SKM-1 (cell line): Measurements from ENCODE around the gene SEPHS2.
A peak's percentile ranks its signal among the peaks of the same experiment; 100 is the strongest.
"Not testable (repeated sequence)": the region's sequence is repeated elsewhere in the genome, so short reads cannot be mapped to it uniquely, and the experiment has no call there.

Experiments used
- DNase-seq: peaks from one replicate; lab custom pipeline; 2025; ENCODE audit not compliant: unreplicated experiment; lab: John Stamatoyannopoulos, UW

SEPHS2 gene

DNA sequence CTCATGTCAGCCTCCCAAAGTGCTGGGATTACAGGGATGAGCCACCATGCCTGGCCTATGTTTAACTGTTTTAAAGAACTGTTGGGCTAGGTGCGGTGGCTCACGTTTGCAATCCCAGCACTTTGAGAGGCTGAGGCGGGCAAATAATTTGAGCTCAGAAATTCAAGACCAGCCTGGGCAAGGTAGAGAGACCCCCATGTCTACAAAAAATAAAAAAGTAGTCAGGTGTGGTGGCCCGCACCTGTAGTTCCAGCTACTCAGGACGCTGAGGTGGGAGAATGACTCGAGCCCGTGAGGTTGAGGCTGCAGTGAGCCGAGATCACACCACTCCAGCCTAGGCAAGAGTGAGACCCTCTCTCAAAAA lies 24.9 kb upstream of the SEPHS2 start:
- DNase-seq, result no peak

DNA sequence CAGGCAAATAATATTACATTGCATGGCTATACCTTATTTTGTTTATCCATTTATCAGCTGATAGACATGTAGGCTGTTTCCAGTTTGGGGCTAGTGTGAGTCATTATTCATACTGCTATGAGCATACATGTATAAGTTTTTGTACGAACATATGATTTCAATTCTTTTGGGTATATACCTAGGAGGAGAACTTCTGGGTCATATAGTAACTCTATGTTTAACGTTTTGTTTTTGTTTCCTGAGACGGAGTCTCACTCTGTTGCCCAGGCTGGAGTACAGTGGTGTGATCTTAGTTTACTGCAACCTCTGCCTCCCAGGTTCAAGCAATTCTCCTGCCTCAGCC lies 24.5 kb upstream of the SEPHS2 start:
- no peak for DNase-seq

DNA sequence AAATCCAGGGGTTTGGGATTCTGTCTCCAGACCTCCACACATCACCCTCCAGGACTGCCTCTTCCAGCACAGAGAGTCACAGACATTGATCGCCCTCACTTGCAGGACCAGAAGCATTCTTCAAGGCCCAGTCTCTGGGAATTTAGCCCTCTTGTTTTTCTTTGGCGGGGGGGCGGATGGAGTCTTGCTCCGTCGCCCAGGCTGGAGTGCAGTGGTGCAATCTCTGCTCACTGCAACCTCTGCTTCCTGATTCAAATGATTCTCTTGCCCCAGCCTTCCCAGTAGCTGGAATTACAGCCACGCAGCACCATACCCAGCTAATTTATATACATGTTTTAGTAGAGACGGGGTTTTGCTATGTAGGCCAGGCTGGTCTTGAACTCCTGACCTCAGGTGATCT lies 18.4 kb upstream of the SEPHS2 start:
- no peak for DNase-seq

DNA sequence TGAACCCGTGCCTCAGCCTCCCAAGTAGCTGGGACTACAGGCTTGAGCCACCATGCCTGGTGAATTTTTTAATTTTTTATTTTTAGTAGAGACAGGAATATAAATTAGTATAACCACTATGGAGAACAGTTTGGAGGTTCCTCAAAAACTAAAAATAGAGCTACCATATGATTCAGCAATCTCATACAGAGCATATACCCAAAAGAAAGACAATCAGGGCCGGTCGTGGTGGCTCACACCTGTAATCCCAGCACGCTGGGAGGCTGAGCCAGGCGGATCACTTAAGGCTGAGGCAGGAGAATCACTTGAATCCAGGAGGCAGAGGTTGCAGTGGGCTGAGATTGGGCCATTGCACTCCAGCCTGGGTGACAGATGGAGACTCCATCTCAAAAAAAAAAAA lies 15.8 kb upstream of the SEPHS2 start:
- not testable (repeated sequence) for DNase-seq

DNA sequence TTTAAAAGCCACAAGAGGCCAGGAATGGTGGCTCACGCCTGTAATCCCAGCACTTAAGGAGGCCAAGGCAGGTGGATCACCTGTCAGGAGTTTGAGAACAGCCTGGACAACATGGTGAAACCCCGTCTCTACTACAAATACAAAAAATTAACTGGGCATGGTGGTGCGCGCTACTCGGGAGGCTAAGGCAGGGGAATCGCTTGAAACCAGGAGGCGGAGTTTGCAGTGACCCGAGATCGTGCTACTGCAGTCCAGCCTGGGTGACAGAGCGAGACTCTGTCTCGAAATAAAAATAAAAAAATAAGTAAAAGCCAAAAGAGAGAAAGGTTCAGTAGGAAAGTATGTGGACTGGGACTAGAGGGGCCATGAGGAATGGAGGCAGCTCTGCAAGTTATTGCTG lies 13.8 kb upstream of the SEPHS2 start:
- DNase-seq, result no peak

DNA sequence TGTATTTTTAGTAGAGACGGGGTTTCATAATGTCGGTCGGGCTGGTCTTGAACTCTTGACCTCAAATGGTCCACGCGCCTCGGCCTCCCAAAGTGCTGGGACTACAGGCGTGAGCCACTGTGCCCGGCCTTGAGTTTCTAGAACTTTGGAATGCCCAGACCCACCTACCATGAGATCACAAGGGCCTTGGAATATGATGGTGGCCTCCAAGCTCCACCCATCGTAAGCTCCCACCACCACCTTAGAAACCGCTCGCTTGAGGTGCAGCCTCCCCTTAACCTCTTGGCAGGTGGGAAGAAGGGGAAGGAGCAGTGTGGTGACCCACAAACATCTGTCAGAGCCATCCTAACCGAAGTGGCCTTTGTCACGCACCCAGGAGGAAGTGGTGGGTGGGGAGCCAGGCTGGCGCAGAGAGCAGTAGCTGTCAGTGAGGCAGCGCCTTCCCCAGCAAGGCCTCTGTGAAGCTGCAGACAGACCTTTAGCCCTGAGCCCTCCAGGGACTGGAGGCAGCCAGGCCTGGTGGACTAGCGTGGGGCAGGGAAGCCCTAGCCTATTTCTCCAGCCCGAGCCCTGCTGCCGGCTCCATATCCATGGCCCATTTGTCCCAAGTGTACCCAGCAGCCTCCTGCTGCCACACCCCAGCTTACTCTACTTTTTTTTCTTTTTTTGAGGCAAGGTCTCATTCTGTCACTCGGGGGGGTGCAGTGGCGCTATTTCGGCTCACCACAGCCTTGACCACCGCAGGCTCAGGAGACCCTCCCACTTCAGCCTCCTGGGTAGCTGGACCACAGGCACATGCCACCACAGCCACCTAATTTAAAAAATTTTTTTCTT lies 13.1 kb upstream of the SEPHS2 start:
- peak; percentile 97 for DNase-seq

DNA sequence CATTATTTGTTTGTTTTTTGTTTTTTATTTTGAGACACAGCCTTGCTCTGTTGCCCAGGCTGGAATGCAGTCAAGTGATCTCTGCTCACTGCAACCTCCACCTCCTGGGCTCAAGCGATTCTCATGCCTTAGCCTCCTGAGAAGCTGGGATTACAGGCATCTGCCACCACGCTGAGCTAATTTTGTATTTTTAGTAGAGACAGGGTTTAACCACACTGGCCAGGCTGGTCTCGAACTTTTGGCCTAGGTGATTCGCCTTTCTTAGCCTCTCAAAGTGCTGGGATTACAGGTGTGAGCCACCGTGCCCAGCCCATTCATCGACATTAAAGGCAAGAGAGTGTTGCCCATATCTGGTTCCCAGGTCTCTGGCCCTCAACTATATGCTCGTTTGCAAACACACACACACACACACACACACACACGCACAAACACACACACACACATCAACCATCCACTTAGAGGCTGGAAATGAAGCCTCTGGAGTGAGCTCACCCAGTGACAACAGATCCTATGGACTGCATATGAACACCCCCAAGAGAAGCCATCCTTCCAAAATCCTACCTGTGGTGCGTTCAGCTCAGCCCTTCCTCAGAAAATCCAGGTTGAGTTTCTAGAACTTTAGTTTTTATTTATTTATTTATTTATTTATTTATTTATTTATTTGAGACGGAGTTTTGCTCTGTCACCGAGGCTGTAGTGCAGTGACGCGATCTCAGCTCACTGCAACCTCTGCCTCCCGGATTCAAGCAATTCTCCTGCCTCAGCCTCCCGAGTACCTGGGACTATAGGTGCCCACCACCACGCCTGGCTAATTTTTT lies 12.3 kb upstream of the SEPHS2 start:
- no peak for DNase-seq

DNA sequence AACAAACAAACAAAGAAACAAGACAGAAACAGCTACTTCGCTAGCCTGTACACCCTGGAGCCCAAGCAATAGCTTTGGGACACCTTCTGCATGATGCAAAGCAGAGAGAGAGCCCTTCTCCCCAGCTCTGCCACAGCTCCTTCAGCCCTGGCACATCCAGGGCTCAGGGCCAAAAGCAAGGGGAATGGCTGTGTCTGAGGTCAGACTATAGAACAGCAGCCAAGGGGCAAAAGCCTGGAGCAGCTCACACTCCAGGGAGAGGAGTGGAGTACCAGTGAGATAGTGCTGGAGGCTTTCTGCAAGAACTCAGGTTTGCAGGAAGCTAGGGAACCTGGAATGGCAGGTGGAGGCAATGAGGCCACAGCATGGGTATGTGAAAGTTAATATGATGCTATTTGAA lies 11.6 kb upstream of the SEPHS2 start:
- DNase-seq, result no peak

DNA sequence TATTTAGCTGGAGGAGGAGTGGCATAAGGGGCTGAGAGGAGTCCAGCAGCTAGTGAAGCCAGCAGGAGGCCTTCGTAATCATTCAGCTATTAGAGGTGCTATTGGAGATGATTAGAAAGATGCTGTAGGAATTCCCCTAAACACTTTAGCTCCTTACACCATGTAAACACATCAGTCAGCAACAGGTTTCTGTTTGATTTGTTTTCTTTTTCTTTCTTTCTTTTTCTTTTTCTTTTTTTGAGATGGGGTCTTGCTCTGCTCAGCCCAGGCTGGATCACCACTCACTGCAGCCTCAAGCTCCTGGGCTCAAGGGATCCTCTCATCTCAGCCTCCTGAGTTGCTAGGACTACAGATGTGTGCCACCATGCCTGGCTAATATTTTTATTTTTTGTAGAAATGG lies 10.6 kb upstream of the SEPHS2 start:
- no peak for DNase-seq

DNA sequence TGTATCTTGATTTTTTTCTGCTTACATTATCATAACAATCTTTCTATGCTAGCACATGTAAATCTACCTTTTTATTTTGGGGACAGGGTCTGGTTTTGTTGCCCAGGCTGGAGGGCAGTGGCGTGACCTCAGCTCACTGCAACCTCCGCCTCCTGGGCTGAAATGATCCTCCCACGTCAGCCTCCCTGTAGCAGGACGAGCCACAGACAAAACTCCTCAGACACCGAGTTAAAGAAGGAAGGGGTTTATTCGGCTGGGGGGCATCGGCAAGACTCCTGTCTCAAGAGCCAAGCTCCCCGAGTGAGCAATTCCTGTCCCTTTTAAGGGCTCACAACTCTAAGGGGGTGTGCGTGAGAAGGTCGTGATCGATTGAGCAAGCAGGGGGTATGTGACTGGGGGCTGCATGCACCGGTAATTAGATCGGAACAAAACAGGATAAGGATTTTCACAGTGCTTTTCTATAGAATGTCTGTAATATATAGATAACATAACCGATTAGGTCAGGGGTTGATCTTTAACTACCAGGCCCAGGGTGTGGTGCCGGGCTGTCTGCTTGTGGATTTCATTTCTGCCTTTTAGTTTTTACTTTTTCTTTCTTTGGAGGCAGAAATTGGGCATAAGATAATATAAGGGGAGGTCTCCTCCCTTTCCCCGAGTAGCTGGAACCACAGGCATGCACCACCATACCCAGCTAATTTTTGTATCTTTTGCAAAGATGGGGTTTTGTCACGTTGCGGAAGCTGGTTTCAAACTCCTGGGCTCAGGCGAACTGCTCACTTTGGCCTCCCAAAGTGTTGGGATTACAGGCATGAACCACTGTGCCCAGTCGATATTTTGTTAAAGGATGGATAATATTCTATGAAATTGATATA lies 7.3 kb upstream of the SEPHS2 start:
- not testable (repeated sequence) for DNase-seq

DNA sequence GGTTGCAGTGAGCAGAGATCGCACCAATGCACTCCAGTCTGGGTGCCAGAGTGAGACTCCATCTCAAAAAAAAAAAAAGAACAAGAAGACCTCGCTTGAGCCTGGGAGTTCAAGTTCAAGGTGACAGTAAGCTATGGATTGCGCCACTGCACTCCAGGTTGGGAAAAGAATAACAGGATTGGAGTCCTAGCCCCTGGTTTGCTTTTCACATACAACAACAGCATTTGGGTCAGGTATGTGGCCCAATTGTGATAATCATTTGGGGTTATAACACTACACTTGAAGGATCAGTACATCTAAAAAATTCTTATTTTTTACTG lies 3.4 kb upstream of the SEPHS2 start:
- no peak for DNase-seq

DNA sequence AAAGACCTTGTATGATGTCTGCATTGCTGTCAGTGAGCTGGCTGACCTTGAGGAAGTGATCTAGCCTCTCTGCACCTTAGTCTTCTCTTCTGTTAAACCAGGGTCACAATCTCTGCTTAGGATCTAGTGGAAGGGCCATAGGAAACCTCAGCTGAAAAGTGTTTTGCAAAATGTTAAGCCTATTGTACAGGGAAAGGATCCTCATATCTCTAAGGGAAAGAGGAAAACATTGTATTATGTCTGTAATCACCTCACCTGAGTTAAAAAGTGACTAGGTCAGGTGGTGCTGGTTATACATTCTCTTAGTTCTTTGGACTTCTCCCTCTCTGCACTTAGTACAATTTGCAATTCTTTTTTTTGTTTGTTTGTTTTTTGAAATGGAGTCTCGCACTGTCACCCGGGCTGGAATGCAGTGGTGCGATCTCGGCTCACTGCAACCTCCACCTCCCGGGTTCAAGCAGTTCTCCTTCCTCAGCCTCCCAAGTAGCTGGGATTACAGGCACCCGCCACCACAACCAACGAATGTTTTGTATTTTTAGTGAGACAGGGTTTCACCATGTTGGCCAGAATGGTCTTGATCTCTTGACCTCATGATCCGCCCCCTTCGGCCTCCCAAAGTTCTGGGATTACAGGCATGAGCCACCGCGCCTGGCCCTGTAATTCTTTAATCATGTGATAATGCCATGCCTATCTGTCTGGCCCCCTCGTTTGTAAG lies 2.0 kb upstream of the SEPHS2 start:
- no peak for DNase-seq

DNA sequence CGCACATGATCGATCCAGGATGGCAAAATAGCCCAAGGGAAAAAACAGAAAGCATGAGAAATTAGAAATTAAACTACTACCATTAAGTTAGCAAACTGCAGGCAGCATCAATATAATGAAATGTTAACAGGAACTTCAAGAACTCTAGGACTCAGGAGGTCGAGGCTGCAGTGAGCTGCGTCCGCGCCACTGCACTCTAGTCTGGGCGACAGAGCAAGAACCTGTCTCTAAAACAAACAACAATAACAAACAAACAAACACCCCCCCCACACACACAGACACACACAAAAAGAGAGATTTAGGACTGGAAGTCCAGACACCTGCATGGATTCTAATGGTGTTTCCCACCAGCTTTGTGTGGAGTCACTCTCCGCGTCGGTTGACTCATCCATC lies 525 bp upstream of the SEPHS2 start:
- DNase-seq, result no peak

DNA sequence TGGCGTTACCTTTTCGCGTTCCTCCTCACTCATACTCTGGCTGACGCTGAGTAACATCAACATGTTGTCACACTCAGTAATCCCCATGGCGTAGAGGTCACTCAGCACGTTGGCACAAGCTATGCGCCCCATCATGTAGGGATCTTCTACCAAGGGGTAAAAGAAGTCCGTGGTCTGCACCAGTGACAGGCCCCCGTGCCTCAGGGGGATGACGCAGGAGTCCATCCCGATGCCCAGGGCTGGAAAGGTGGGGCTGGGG lies 596 bp downstream of the SEPHS2 start:
- no peak for DNase-seq

DNA sequence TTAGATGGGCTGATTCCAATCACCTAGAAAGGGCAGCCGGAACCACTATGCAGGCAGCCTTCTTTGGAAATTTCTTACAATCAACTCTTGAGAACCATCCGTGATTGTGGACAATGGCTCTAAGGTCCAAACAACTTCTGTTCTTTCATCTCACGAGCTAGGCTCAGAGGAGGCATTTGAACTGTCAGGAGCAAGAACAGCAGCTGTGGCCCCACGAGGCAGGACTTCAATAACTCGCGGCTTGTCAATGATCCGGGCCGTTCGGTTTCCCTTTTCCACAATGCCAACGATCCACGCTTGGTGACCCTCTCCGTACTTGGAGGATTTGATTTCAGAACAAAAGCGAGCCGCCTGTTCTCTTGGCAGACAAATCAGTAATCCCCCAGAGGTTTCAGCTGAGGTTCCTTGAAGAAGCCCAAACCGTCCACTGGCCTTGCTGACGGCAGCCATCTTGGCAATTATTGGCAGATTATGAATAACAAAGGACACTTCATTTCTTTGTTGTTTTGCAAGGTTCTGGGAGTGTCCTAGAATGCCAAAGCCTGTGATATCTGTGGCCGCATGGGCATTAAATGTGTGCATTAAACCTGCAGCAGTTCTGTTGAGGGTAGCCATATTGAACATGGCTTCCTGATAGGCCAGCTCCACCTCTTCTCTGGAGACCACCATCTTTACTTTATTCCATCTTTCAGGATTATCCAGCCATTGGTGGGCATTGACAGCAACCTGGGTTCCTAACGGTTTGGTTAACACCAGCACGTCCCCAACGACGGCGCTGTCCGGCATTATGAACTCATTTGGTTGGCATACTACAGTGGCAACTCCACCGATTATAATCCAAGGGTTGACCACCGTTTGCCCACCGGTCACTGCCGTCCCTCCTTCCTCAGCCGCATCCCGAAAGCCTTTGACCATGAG lies 1.2 kb downstream of the SEPHS2 start:
- no peak for DNase-seq

DNA sequence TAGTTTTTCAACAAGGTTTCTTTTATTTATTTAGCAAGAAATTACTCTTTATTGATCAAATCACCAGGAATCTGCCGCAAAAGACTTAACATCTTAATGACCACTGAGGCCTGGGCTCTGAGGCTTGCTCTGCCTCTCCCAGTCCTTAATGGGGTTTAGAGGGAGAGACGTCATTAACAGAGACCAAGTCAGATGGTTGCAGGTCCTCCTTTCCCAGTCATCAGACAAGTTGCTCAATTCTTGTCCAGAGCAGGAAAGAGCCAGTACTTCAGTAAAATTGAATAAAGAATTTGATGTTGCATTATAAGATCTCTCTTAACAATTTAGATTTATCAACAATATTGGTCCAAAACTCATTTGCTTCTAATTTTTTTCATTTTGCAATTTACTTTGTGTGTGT lies 2.0 kb downstream of the SEPHS2 start:
- no peak for DNase-seq

DNA sequence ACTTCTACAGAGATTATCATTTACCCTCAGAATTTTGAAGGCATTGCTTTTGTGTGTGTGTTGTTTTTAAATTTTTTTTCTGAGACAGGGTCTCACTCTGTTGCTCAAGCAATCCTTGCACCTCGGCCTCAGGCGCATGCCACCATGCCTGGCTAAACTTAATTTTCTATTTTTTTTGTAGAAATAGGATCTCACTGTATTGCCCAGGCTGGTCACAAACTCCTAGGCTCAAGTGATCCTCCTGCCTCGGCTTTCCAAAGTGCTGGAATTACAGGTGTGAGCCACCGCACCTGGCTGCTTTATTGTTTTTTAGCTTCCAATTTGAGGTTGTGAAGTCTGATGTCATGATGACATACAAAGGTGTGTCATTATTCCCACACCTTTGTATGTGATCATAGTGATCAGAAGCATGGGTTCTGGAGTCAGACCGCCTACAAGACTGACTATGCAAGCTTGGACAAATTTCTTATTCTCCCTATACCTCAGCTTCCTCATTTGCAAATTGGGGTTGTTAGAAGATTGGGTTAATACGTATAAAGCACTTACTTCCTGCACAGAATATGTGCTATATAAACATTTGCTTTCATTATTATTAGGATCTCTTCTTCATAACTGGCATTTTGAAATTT lies 5.8 kb downstream of the SEPHS2 start:
- DNase-seq, result no peak

DNA sequence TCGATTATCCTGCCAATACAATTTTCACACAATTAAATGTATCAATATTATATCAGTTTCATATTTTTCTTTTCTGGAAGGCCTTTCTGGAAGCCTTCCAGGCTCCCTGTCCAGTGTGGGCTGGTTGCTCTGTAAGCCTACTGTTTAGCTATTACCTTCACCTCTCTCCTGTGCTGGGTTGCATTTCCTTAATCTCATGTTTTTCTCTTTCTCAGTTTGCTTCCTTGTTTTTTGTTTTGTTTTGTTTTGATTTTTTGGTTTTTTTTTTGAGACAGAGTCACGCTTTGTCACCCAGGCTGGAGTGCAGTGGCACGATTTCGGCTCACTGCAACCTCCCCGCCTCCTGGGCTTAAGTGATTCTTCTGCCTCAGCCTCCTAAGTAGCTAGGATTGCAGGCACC lies 6.8 kb downstream of the SEPHS2 start:
- DNase-seq, result no peak

DNA sequence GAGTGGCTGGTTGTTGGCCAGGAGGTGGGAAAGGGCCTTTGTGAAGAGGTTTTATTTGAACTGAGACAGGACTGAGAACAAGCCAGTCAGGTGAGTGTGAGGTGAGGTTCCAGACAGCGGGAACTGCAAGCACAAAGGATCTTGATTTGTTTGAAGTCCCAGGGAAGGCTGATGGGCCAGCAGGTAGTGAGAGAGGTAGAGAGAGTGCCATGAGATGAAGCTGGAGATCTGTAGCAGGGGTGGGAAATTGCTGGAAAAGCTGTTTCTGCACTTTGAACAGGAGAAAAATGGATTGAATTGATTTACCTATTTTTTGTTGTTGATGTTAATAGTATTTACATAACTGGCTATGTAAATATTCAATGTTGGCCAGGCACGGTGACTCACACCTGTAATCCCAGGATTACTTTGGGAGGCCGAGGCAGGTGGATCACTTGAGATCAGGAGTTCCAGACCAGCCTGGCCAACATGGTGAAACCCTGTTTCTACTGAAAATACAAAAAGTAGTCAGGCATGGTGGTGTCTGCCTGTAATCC lies 8.1 kb downstream of the SEPHS2 start:
- no peak for DNase-seq

DNA sequence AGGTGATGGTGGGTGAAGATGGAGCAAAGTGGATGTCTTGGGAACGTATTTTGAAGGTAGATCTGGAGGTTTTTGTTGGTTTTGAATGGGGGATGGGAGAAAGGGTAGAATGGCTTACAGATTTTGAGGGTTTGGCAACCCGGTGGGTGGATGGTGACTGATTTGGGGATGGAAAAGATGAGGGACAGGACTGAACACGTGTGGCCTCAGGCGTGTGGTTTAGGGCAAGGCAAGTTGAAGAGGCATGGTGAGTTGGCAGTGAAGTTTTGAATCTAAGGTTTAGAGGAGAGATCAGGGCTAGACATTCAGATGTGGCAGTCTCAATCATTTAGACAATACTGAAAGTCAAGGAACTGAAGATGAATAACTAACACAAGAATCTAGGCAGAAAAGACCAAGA lies 10.8 kb downstream of the SEPHS2 start:
- no peak for DNase-seq
